Glutamatergic neuron (in vitro differentiated cells): Measurements from ENCODE around the gene BTNL3. TPM values are rescaled to one million over a fixed set of nuclear protein-coding genes. Genes with fewer than 3 reads are reported as not detected.

Source experiments
- DNase-seq: peaks from one replicate; pipeline ENCODE4 v3.0.0; 2022
- H3K27ac Mint-ChIP-seq: one replicate; pipeline ENCODE4 v1.8.0; 2020; ENCODE audit warnings: mild to moderate bottlenecking, mixed read lengths, inconsistent platforms; ENCODE audit not compliant: unreplicated experiment
- H3K27me3 Mint-ChIP-seq: one replicate; pipeline ENCODE4 v1.8.0; 2020; ENCODE audit warnings: mild to moderate bottlenecking, moderate library complexity, mixed read lengths, inconsistent platforms; ENCODE audit not compliant: unreplicated experiment
- H3K36me3 Mint-ChIP-seq: one replicate; pipeline ENCODE4 v1.8.0; 2020; ENCODE audit warnings: mild to moderate bottlenecking, mixed read lengths, inconsistent platforms; ENCODE audit not compliant: unreplicated experiment
- H3K4me1 Mint-ChIP-seq: one replicate; pipeline ENCODE4 v1.8.0; 2020; ENCODE audit warnings: mild to moderate bottlenecking, low read depth, mixed read lengths, inconsistent platforms; ENCODE audit not compliant: unreplicated experiment
- H3K4me3 Mint-ChIP-seq: one replicate; pipeline ENCODE4 v1.8.0; 2020; ENCODE audit warnings: mild to moderate bottlenecking, mixed read lengths, inconsistent platforms; ENCODE audit not compliant: unreplicated experiment
- H3K9me3 Mint-ChIP-seq: one replicate; pipeline ENCODE4 v1.8.0; 2020; ENCODE audit warnings: mild to moderate bottlenecking, moderate library complexity, mixed read lengths, inconsistent platforms; ENCODE audit not compliant: unreplicated experiment
- total RNA-seq: library from RNA; stranded (reverse); fragmentation: NEBNext Ultra II Directional; extraction: Animal tissue kit (Norgen Biotek cat#: 25700); gene quantifications from one replicate; pipeline ENCODE4 v1.2.1, GENCODE V29; 2021; ENCODE audit not compliant: unreplicated experiment
- TF ChIP-seq, protein P1 (sequence below): fragments of 200-600 bp; sonication (generic); IDR thresholded peaks from one replicate; pipeline ENCODE4 v1.5.0; 2021; ENCODE audit not compliant: partially characterized antibody, unreplicated experiment

BTNL3 gene
- total RNA-seq, 1 donor from 2014 or later, result not detected

DNA sequence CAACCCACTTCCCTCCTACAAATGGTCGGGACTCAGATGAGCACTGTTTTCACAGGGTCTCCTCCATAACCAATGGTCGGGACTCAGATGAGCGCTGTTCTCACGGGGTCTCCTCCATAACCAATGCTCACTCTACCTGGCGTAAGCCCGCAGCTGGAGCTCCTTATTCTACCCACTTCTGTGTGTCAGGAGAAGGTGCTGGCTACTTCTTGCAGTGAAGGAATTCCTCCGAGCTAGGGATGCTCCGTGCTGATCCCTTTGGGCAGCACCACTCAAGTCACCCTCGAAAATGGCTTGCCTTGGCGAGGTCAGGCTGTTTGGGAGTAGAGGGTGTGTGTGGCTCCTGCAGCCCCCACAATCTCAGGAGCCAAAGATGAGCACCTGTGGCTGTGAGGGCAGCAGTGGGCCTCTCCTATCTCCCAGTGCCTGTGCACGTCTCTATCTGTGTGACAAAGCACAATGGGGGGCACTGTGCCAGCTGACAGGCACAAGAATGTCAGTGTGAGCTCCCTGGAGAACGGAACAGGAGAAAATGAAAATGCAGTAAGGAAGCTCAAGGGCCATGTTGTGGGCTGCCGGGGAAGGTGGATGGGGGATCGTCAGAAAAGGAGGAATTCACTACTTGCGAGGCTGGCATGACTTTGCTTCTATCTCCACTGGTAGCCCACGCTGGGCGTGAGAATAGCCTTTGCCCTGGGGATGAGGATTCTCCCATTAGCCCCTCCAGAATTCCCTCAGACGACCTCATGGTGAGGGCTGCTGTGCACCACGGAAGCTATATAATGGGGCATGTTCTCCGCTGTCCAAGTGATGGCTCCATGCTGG, 47.6 kb downstream of the BTNL3 start:
- no peaks in the 10 kb centered on the region for H3K27me3 Mint-ChIP-seq
- H3K4me3 Mint-ChIP-seq, result no peak overlapping the region
- no peak for DNase-seq

GRCh38 chr5:181036816-181037364, 48.2 kb downstream of the BTNL3 start:
- TF ChIP-seq, protein P1, sequence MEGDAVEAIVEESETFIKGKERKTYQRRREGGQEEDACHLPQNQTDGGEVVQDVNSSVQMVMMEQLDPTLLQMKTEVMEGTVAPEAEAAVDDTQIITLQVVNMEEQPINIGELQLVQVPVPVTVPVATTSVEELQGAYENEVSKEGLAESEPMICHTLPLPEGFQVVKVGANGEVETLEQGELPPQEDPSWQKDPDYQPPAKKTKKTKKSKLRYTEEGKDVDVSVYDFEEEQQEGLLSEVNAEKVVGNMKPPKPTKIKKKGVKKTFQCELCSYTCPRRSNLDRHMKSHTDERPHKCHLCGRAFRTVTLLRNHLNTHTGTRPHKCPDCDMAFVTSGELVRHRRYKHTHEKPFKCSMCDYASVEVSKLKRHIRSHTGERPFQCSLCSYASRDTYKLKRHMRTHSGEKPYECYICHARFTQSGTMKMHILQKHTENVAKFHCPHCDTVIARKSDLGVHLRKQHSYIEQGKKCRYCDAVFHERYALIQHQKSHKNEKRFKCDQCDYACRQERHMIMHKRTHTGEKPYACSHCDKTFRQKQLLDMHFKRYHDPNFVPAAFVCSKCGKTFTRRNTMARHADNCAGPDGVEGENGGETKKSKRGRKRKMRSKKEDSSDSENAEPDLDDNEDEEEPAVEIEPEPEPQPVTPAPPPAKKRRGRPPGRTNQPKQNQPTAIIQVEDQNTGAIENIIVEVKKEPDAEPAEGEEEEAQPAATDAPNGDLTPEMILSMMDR, result no peak
- H3K9me3 Mint-ChIP-seq, result peaks cover 3% of the 10 kb centered on the region
- no peak overlapping the region for H3K27ac Mint-ChIP-seq
- no peak overlapping the region for H3K4me3 Mint-ChIP-seq
- peaks cover 2% of the 10 kb centered on the region for H3K36me3 Mint-ChIP-seq
- no peak for DNase-seq
- no peaks in the 10 kb centered on the region for H3K27me3 Mint-ChIP-seq
- peaks cover 9% of the 10 kb centered on the region for H3K4me1 Mint-ChIP-seq

More for the DNA sequence above, 47.6 kb downstream of the BTNL3 start:
- TF ChIP-seq, protein P1, result no peak
- Mint-ChIP-seq H3K9me3 (peaks cover 4% of the 10 kb centered on the region), H3K27ac (no peak overlapping the region), H3K4me1 (peaks cover 9% of the 10 kb centered on the region), H3K36me3 (peaks cover 5% of the 10 kb centered on the region)

- H3K36me3 Mint-ChIP-seq, result no peaks in the 10 kb centered on the region
- H3K9me3 Mint-ChIP-seq, result peaks cover 3% of the 10 kb centered on the region
- TF ChIP-seq, protein P1, result no peak
- H3K27ac Mint-ChIP-seq, result no peak overlapping the region
- H3K27me3 Mint-ChIP-seq, result no peaks in the 10 kb centered on the region
- H3K4me3 Mint-ChIP-seq, result no peak overlapping the region
- no peak for DNase-seq
- peaks cover 9% of the 10 kb centered on the region for H3K4me1 Mint-ChIP-seq
Observed at GRCh38 chr5:181037365-181037861, 48.8 kb downstream of the BTNL3 start.

- H3K36me3 Mint-ChIP-seq, result no peaks in the 10 kb centered on the region
- TF ChIP-seq, protein P1, result no peak
- peaks cover 11% of the 10 kb centered on the region for H3K4me1 Mint-ChIP-seq
- H3K27ac Mint-ChIP-seq, result no peak overlapping the region
- peaks cover 3% of the 10 kb centered on the region for H3K9me3 Mint-ChIP-seq
- no peak overlapping the region for H3K4me3 Mint-ChIP-seq
- no peak for DNase-seq
- H3K27me3 Mint-ChIP-seq, result no peaks in the 10 kb centered on the region
Observed at GRCh38 chr5:181039471-181039870, 50.8 kb downstream of the BTNL3 start.
